ENCODE data around the gene LHFPL2.
"Not testable (repeated sequence)": the region's sequence is repeated elsewhere in the genome, so short reads cannot be mapped to it uniquely, and the experiment has no call there.

LHFPL2 gene

GRCh38 chr5:78497573-78498533, 150.7 kb downstream of the LHFPL2 start:
- DNase-seq, result no peak

GRCh38 chr5:78496373-78496772, 152.2 kb downstream of the LHFPL2 start:
- no peak for DNase-seq

- no peak for DNase-seq
These were observed 152.8 kb downstream of the LHFPL2 start for GRCh38 chr5:78495800-78496199.

GRCh38 chr5:78492650-78493049, 155.9 kb downstream of the LHFPL2 start:
- DNase-seq, result no peak

- no peak for DNase-seq
These were observed 156.3 kb downstream of the LHFPL2 start for GRCh38 chr5:78492224-78492623.

GRCh38 chr5:78490709-78491485, 157.7 kb downstream of the LHFPL2 start:
- DNase-seq, result no peak

- no peak for DNase-seq
These were observed 160.7 kb downstream of the LHFPL2 start for GRCh38 chr5:78487846-78488245.

GRCh38 chr5:78486218-78486617, 162.4 kb downstream of the LHFPL2 start:
- DNase-seq, result no peak

- no peak for DNase-seq
These were observed 164.6 kb downstream of the LHFPL2 start for GRCh38 chr5:78483809-78484521.

- DNase-seq, result no peak
These were observed 165.6 kb downstream of the LHFPL2 start for GRCh38 chr5:78482948-78483347.

- no peak for DNase-seq
These were observed 171.8 kb downstream of the LHFPL2 start for GRCh38 chr5:78476795-78477194.

- no peak for DNase-seq
These were observed 173.2 kb downstream of the LHFPL2 start for GRCh38 chr5:78475370-78475769.

- DNase-seq, result no peak
These were observed 174.8 kb downstream of the LHFPL2 start for GRCh38 chr5:78473751-78474150.

GRCh38 chr5:78472469-78473106, 176.0 kb downstream of the LHFPL2 start:
- no peak for DNase-seq

- no peak for DNase-seq
These were observed 176.7 kb downstream of the LHFPL2 start for GRCh38 chr5:78471896-78472295.

GRCh38 chr5:78467752-78468357, 180.7 kb downstream of the LHFPL2 start:
- no peak for DNase-seq

GRCh38 chr5:78467140-78467539, 181.4 kb downstream of the LHFPL2 start:
- DNase-seq, result no peak

- DNase-seq, result no peak
These were observed 189.7 kb downstream of the LHFPL2 start for GRCh38 chr5:78458843-78459242.

- not testable (repeated sequence) for DNase-seq
These were observed 191.1 kb downstream of the LHFPL2 start for GRCh38 chr5:78457507-78457906.

- DNase-seq, result no peak
These were observed 199.5 kb downstream of the LHFPL2 start for GRCh38 chr5:78449103-78449502.

GRCh38 chr5:78447775-78448424, 200.7 kb downstream of the LHFPL2 start:
- DNase-seq, result no peak

All from stimulated activated CD4-positive, alpha-beta T cell treated with anti-CD3 and anti-CD28 coated beads, Interleukin-4, amount 100 ng/mL, for 1 hour (primary cell).